ENCODE data around the gene ITSN2.

Gene ITSN2

DNA sequence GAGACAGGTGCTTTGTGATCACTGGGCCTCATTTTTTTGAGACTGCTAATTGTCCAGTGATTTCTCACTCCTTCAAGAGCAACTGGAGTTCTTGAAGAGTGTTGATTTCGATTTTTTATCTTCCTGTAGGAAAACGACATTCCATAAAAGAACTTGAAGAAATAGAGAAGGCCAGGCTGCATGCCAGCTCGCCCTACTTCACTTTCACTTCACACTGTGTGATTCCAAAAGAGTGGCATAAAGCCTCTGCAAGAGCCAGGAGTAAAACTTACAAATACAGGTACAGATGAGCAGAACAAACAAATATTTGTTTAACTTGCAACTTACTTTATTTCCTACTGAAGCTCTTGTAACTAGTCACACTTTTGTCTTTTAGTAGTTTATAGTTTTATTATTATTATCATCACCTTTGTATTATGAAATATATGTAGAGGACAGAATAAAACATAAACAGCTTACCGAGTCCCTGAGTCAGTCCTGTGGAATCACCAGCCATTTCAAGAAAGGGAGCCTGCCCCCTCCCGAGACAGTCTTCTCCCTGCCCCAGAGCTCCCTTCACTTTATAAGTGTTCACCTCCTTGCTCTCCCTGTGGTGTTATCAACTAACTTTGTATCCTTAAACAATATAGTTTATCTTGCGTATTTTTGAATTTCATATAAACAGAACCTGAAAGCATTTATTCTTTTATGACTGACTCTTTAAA is 176.8 kb downstream of the ITSN2 start:
- in situ Hi-C loops (cut with HindIII; ENCODE audit: low pct_unique_long_range_greater_than_20kb, low sequenced_read_pairs) = no loop called here
- DNase-seq (ENCODE audit: low read depth in 1 of 2, low spot score in 1 of 2) = no peak
- no peak for TF ChIP-seq JUND (IDR thresholded peaks at IDR 0.05; ENCODE audit: low read depth)

DNA sequence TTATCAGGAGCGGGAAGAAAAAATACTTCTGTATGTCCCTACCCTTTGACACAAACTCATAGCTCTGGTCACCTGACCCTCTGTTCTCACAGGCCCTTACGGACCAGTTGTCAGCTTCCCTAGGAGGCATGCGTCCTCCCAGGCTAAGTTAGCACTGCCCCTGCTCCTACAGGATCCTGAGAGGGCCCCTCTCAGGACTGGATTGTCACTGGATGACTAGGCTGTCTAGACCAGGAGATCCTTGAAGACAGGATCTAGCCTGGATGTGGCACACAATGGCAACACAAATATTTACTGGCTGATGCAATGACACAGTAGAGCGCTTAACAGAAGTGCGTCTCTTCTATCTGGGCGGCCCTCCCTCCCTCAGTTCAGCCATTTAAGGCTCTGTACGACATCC is 177.8 kb downstream of the ITSN2 start:
- in situ Hi-C loops (cut with HindIII; ENCODE audit: low pct_unique_long_range_greater_than_20kb, low sequenced_read_pairs) = no loop called here
- no peak for DNase-seq (ENCODE audit: low read depth in 1 of 2, low spot score in 1 of 2)
- TF ChIP-seq JUND (IDR thresholded peaks at IDR 0.05; ENCODE audit: low read depth) = no peak

DNA sequence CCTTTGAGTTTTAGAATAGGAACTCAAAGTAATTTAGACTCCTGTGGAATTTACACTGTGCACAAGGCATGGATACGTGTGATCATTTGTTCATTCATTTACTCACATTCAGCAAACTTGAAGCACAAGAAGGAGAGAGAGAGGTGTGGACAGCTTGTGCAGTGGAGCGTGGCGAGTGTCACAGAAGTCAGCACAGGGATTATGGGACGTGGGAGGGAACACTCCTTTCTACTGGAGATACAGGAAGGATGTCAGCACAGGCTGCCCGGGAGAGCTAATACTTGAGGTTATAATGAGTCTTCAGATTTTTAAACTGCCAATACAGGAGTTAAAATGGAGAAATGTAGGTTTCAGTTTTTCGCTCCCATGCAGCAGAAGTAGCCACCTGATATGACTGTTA is 178.5 kb downstream of the ITSN2 start:
- in situ Hi-C loops (cut with HindIII; ENCODE audit: low pct_unique_long_range_greater_than_20kb, low sequenced_read_pairs) = no loop called here
- DNase-seq (ENCODE audit: low read depth in 1 of 2, low spot score in 1 of 2) = no peak
- TF ChIP-seq JUND (IDR thresholded peaks at IDR 0.05; ENCODE audit: low read depth) = no peak

DNA sequence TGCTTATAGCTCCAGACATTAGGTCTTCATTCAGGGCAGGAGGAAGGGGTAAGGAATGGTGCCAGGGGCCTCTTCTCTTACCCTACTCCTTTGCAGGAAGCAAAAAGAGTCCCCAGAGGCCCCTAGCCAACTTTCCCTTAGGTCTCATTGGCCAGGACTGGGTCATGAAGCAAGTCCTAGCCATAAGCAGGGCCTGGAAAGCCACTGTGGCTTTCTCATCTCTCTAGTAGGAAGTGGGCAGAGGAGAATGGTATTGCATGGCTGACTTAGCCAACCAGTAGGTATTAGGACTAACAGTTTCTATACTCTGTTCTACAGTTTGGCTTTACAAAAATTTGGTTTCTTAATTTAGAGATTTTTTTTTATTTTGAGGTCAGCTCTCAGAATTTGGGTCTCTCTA is 180.7 kb downstream of the ITSN2 start:
- in situ Hi-C loops (cut with HindIII; ENCODE audit: low pct_unique_long_range_greater_than_20kb, low sequenced_read_pairs) = no loop called here
- TF ChIP-seq JUND (IDR thresholded peaks at IDR 0.05; ENCODE audit: low read depth) = no peak
- DNase-seq (ENCODE audit: low read depth in 1 of 2, low spot score in 1 of 2) = no peak

DNA sequence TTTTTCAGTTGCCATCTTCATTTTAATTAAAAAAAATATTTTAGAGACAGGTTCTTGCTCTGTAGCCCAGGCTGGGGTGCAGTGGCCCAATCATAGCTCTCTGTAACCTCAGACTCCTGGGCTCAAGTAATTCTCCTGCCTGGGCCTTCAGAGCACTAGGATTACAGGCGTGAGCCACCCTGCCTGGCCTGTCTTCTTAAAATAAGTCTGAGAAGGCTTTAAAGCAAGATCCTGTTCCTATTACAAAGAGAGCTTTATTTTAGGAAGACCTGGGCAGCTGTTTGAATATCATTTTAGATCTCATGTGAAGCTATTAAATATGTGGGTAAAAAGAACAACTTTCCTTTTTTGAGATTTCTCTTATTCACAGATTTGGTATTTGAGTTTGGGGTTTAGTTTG is 184.0 kb downstream of the ITSN2 start:
- TF ChIP-seq JUND (IDR thresholded peaks at IDR 0.05; ENCODE audit: low read depth) = no peak
- in situ Hi-C loops (cut with HindIII; ENCODE audit: low pct_unique_long_range_greater_than_20kb, low sequenced_read_pairs) = no loop called here
- DNase-seq (ENCODE audit: low read depth in 1 of 2, low spot score in 1 of 2) = no peak

DNA sequence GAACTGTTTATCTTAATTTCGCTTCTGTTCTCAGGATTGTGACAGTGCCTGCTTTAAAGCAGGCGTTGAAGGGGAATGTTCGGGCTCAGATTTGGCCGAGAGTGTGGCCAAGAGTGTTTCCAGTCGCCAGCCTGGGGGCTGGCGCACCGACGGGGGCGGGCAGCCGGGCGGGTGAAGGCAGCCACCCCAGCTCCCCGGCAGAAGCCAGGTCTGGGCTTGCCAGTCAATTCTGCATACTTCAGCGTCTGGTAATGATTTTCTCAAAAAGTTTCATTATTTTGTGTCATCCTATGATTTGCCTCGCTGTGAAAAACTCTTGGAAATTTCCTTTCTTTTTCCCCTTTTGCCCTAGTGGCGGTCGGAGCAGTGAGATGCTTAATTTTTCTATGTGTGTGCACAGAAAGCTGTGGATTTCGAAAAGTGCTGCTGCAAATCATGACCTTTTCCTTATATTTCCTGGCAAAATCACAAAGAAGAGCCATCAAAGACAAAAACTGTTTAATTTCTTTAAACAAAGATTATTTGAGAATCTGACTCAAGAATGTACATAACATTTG is 184.6 kb downstream of the ITSN2 start:
- in situ Hi-C loops (cut with HindIII; ENCODE audit: low pct_unique_long_range_greater_than_20kb, low sequenced_read_pairs) = no loop called here
- no peak for TF ChIP-seq JUND (IDR thresholded peaks at IDR 0.05; ENCODE audit: low read depth)
- DNase-seq (ENCODE audit: low read depth in 1 of 2, low spot score in 1 of 2) = no peak

DNA sequence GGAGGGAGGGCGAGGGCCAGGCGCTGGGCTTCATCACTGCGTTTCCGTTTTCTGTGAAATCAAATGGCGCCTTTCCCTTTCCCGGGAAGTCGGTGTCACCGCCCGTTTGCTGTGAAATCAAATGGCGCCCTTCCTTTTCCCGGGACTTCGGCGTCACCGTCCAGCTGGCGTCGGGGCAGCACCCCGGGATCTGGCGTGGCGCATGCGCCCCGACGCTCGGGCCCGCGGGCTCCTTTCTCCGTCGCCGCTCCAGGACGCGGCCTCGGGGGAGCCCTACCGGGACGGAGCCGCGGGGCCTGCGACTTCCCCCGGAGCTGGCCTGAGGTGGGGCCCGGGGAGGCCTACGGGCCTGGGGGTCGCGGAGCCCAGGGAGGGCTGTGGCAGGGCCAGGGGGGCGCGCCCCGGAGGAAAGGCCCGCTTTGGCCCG is 185.5 kb downstream of the ITSN2 start, which contains the start of gene FAM228A:
TSS of gene FAM228A (plus strand) at position 203 of the 427 bp plus-strand sequence. CDS start 428 bp downstream, outside the sequence.
- in situ Hi-C loops (cut with HindIII; ENCODE audit: low pct_unique_long_range_greater_than_20kb, low sequenced_read_pairs) = no loop called here
- no peak for TF ChIP-seq JUND (IDR thresholded peaks at IDR 0.05; ENCODE audit: low read depth)
- DNase-seq (ENCODE audit: low read depth in 1 of 2, low spot score in 1 of 2) = no peak

DNA sequence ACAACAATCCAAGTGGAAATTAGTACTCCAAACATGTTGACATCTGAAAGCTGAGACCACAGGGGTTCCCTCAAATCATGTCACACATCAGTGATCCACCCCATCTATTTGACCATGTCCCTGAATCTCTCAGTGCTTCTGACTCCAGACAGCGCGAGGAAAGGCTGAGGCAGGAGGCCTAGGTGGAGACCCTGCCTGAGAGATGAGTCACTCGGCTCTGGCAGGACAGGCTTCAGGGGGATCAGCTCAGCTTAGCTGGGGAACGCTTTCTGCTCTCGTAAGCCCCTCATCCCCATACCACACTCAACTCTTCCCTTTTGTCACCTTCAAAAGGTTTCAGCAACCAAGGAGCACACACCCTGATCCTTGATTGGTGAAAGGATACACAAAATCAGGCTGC is 191.3 kb downstream of the ITSN2 start:
- no peak for DNase-seq (ENCODE audit: low read depth in 1 of 2, low spot score in 1 of 2)
- in situ Hi-C loops (cut with HindIII; ENCODE audit: low pct_unique_long_range_greater_than_20kb, low sequenced_read_pairs) = no loop called here
- TF ChIP-seq JUND (IDR thresholded peaks at IDR 0.05; ENCODE audit: low read depth) = no peak

DNA sequence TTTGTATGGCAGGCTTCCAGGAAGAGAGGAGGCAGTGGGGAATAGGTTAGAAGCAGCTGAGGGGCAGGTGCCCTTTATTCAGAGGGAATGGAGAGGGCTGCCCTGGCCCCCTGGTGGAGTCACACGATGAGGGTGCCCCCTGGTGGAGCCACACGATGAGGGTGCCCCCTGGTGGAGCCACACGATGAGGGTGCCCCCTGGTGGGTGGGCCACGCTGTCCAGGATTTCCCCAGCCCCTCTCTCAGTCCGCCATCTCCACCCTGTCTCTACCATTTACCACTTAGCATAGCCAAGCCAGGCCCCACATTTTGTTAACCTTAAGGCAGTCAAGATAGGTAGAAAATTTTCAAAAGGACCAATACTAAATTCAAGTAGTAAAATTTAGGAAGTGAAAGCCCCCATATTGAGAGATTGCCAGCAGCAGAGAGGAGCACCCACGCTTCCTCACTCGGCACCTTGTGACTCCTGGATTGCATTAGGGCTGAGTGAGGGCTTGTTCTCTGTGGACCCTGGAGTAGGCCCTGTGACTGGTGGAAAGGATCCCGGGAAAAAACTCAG is 195.8 kb downstream of the ITSN2 start:
- no peak for DNase-seq (ENCODE audit: low read depth in 1 of 2, low spot score in 1 of 2)
- in situ Hi-C loops (cut with HindIII; ENCODE audit: low pct_unique_long_range_greater_than_20kb, low sequenced_read_pairs) = no loop called here
- no peak for TF ChIP-seq JUND (IDR thresholded peaks at IDR 0.05; ENCODE audit: low read depth)

DNA sequence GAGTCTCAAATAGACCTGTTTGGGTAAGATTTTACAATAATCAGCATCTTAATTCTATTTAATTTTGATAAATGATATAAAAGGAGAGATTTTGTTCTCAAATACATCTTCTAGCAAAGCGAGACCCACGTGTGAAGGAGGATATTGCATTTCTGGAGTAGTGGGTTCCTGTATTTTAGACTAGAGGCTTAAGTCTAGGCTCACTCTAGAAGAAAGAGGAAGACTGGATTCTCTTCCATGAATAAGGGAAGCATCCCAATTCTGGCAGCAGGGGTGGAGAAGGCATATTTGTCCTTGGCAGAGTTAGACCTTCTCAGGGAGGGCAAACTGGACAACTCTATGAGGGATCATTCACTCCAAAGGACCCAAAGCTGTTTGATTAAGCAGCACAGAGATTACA is 196.7 kb downstream of the ITSN2 start:
- TF ChIP-seq JUND (IDR thresholded peaks at IDR 0.05; ENCODE audit: low read depth) = no peak
- no peak for DNase-seq (ENCODE audit: low read depth in 1 of 2, low spot score in 1 of 2)
- in situ Hi-C loops (cut with HindIII; ENCODE audit: low pct_unique_long_range_greater_than_20kb, low sequenced_read_pairs) = no loop called here

DNA sequence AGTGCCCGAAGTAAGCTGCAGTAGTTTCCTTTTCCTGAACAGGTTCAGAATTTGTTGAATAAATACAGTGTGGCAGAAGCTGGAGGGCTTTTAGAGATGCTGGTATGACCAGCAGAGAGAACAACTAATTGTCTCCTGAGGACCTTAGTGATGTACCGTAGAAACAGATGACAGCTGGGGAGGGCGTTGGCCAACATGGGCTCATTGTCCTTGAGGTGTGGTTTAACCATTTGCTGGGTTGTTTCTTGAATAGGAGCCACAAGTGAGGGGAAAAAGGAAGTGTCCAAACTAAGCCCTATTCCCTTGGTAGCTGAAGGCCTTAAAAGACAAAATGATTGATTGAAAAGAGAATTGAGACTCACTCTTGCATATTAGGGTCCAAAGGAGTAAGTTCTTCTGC is 197.2 kb downstream of the ITSN2 start:
- in situ Hi-C loops (cut with HindIII; ENCODE audit: low pct_unique_long_range_greater_than_20kb, low sequenced_read_pairs) = no loop called here
- DNase-seq (ENCODE audit: low read depth in 1 of 2, low spot score in 1 of 2) = no peak
- no peak for TF ChIP-seq JUND (IDR thresholded peaks at IDR 0.05; ENCODE audit: low read depth)

DNA sequence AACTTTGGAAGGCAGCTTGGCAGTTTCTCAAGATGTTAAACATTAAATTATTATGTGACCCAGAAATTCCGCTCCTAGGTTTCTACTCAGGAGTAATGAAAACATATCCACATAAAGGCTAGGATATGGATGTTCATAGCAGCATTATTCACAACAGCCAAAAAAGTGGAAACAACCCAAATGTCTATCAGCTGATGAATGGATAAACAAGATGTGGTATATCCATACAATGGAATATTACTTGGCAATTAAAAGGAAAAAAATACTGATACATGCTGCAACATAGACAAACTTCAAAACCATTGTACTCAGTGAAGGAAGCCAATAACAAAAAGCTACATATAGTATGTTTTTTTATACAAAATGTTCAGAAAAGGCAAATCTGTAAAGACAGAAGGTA is 197.8 kb downstream of the ITSN2 start:
- DNase-seq (ENCODE audit: low read depth in 1 of 2, low spot score in 1 of 2) = no peak
- TF ChIP-seq JUND (IDR thresholded peaks at IDR 0.05; ENCODE audit: low read depth) = no peak
- in situ Hi-C loops (cut with HindIII; ENCODE audit: low pct_unique_long_range_greater_than_20kb, low sequenced_read_pairs) = no loop called here

DNA sequence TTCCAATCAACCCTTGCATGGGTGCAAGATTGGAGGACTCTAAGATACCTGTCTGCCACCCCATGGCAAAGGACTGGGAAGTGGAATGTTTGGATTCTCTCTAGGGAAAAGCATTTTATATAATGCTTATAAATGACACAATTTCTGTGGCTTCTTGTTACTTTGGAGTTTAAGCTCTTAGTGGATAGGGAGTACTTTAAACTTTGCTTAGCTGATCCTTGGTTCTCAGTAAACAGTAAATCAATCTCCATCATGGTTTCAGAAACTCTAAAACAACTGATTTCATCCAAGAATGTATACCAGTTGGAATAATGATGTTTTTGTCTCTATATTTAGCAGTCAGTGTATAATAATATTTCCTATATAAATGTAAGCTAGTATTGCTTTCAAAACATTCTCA is 199.6 kb downstream of the ITSN2 start:
- no peak for DNase-seq (ENCODE audit: low read depth in 1 of 2, low spot score in 1 of 2)
- TF ChIP-seq JUND (IDR thresholded peaks at IDR 0.05; ENCODE audit: low read depth) = no peak
- in situ Hi-C loops (cut with HindIII; ENCODE audit: low pct_unique_long_range_greater_than_20kb, low sequenced_read_pairs) = no loop called here
